ENCODE data around the gene CTBS.
A peak's percentile ranks its signal among the peaks of the same experiment; 100 is the strongest.

GRCh38 chr1:84510165-84510564 is 64.1 kb downstream of the CTBS start:
- TF ChIP-seq MAFK (IDR thresholded peaks at IDR 0.05; ENCODE audit: low read depth, low read length) (peak; percentile 74), USF2 (IDR thresholded peaks at IDR 0.05; ENCODE audit: low read depth, low read length) (no peak), POLR2A (IDR thresholded peaks at IDR 0.05; ENCODE audit: low read depth, low read length) (no peak), CTCF (conservative IDR thresholded peaks at IDR 0.05; ENCODE audit: low read depth, low read length) (no peak), CHD1 (IDR thresholded peaks at IDR 0.05; ENCODE audit: low read depth, low read length) (no peak), SMC3 (IDR thresholded peaks at IDR 0.05; ENCODE audit: low read depth, low read length) (no peak), RFX5 (IDR thresholded peaks at IDR 0.05; ENCODE audit: low read depth, low read length) (no peak), RAD21 (IDR thresholded peaks at IDR 0.05; ENCODE audit: low read length) (no peak), CEBPB (IDR thresholded peaks at IDR 0.05; ENCODE audit: low read depth, low read length) (no peak)
